Brain microvascular endothelial cell (primary cell): ENCODE data around the gene DHRS3.

Experiments used
- DNase-seq: peaks from one replicate; pipeline ENCODE4 v3.0.0-alpha.2; 2020
- H3K27ac ChIP-seq: fragments of 250-450 bp; sonication (Bioruptor Pico); 2 replicates; pipeline ENCODE4 v1.5.1; 2020; ENCODE audit warnings: mild to moderate bottlenecking, moderate library complexity
- H3K27me3 ChIP-seq: fragments of 250-450 bp; sonication (Bioruptor Pico); replicated peaks from 2 replicates; pipeline ENCODE4 v1.5.1; 2020; ENCODE audit warnings: mild to moderate bottlenecking
- H3K36me3 ChIP-seq: fragments of 250-450 bp; sonication (Bioruptor Pico); replicated peaks from 2 replicates; pipeline ENCODE4 v1.5.1; 2020; ENCODE audit warnings: mild to moderate bottlenecking
- H3K4me3 ChIP-seq: 2 replicates; pipeline ENCODE4 v1.5.1; 2011; ENCODE audit warnings: low read depth, mild to moderate bottlenecking, control low read depth, low read length, moderate library complexity
- CTCF ChIP-seq: IDR thresholded peaks from 2 replicates; pipeline ENCODE4 v1.5.1; 2011; ENCODE audit warnings: low read depth, mild to moderate bottlenecking, moderate library complexity, low read length, control low read depth, inconsistent platforms; ENCODE audit errors: missing control alignments
- in situ Hi-C: cut with HindIII; loops from 2 replicates; pipeline ENCODE4 v1.10.0; 2017; ENCODE audit warnings: low sequenced_read_pairs, low pct_ligation_motif_present

The DHRS3 gene, protein sequence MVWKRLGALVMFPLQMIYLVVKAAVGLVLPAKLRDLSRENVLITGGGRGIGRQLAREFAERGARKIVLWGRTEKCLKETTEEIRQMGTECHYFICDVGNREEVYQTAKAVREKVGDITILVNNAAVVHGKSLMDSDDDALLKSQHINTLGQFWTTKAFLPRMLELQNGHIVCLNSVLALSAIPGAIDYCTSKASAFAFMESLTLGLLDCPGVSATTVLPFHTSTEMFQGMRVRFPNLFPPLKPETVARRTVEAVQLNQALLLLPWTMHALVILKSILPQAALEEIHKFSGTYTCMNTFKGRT

GRCh38 chr1:12617901-12618660 lies at the start of gene DHRS3:
Gene DHRS3, minus strand, starts transcription at chr1:12618210. Its CDS starts 862 bp downstream, at chr1:12617348.
- H3K4me3 ChIP-seq, result peak within 1 kb of the TSS; percentile 93

DNA sequence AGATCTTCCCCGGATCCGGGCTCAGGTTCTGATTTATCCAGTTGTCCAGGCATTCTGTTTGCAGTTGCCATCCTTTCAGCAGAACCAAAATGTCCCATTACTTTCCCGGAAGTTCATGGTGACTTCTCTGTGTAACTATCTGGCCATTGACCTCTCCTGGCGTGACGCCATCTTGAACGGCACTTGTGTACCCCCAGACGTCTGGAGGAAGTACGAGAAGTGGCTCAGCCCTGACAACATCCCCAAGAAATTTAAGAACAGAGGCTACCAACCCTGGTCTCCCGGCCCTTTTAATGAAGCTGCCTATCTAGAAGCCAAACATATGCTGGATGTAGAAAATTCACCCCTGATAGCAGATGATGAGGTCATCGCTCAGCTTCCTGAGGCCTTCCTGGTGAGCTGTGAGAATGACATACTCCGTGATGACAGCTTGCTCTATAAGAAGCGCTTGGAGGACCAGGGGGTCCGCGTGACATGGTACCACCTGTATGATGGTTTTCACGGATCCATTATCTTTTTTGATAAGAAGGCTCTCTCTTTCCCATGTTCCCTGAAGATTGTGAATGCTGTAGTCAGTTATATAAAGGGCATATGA lies 48.2 kb upstream of the DHRS3 start:
- Histone ChIP-seq H3K36me3 (no peaks in the 10 kb centered on the region), H3K4me3 (no peak overlapping the region), H3K27me3 (no peaks in the 10 kb centered on the region), H3K27ac (no peak overlapping the region)
- TF ChIP-seq CTCF, result no peak
- DNase-seq, result peak; percentile 55
- in situ Hi-C loops, result no loop called here

More at GRCh38 chr1:12617901-12618660, at the start of gene DHRS3:
- H3K36me3 ChIP-seq, result peaks cover 33% of the 10 kb centered on the region
- TF ChIP-seq CTCF, result no peak
- DNase-seq, result peak; percentile 85
- no peaks in the 10 kb centered on the region for H3K27me3 ChIP-seq
- H3K27ac ChIP-seq, result peak within 1 kb of the TSS; percentile 98
- in situ Hi-C loops, result no loop called here

GRCh38 chr1:12665511-12665910 lies 47.5 kb upstream of the DHRS3 start:
- Histone ChIP-seq H3K36me3 (no peaks in the 10 kb centered on the region), H3K27me3 (no peaks in the 10 kb centered on the region), H3K27ac (no peak overlapping the region), H3K4me3 (no peak overlapping the region)
- no peak for DNase-seq
- in situ Hi-C loops, result no loop called here
- TF ChIP-seq CTCF, result no peak

DNA sequence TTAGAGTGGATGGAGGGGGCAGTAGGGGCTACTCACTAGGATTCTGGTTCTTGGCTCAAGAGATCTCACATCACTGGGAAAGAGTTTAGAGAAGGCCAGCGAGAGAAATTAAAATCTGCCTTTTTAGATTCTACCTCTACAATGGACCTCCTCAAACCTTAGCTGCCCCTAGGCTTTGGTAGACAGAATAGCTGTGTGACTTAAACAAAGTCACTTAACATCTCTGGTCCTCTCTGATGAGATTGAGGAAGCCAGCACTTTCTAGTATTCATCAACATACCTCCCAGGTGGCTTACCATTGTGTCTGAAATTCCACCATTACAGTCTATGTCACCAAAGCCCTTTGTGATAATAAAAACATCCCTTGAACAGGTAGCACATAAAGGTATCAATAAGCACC lies 44.5 kb upstream of the DHRS3 start:
- Histone ChIP-seq H3K36me3 (no peaks in the 10 kb centered on the region), H3K27ac (no peak overlapping the region), H3K4me3 (no peak overlapping the region), H3K27me3 (no peaks in the 10 kb centered on the region)
- TF ChIP-seq CTCF, result no peak
- in situ Hi-C loops, result no loop called here
- DNase-seq, result no peak

DNA sequence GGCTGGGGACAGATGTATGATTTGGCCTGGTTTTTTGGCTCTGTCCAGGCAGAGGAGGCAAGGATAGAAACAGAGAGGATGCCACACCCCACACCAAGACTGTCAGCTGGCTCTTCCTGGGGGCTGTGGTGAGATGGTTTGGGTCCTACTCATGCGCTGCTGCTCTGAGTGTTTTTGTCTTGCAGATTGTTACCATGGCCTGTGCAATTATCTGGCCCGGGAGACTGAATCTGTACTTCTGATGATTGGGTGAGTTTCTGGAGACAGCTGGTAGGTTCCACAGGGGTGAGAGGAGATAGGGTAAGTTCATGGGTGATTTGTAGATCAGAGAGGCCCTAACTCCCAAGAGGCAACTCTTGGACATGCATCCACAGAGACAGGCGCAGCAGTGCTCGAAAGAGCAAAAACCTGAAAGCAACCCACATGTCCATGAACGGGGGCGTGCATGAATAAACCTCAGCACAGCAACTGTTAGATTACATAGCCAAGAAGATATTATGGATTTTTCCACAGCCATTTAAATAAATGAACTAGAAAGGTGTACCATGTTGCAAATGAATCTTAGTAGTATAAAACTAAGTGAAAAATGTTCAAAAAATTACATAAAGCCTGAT lies 43.7 kb upstream of the DHRS3 start:
- no peak for DNase-seq
- H3K27me3 ChIP-seq, result no peaks in the 10 kb centered on the region
- TF ChIP-seq CTCF, result no peak
- no peaks in the 10 kb centered on the region for H3K36me3 ChIP-seq
- H3K27ac ChIP-seq, result no peak overlapping the region
- no peak overlapping the region for H3K4me3 ChIP-seq
- in situ Hi-C loops, result no loop called here
